Left ventricle myocardium inferior (tissue), 1 donor: ENCODE data around the gene OR10A5. TPM values are rescaled to one million over a fixed set of nuclear protein-coding genes. Genes with fewer than 3 reads are reported as not detected.
"Not testable (repeated sequence)": the region's sequence is repeated elsewhere in the genome, so short reads cannot be mapped to it uniquely, and the experiment has no call there.

Source experiments
- DNase-seq: peaks from one replicate; pipeline ENCODE4 v3.0.0-alpha.2; 2020
- H3K27ac ChIP-seq: fragments of 200-600 bp; replicated peaks from 2 replicates; pipeline ENCODE4 v1.8.0; 2021
- H3K27me3 ChIP-seq: fragments of 200-600 bp; 2 replicates; pipeline ENCODE4 v1.8.0; 2021; ENCODE audit warnings: low read depth
- H3K36me3 ChIP-seq: fragments of 200-600 bp; 2 replicates; pipeline ENCODE4 v1.8.0; 2021
- H3K4me1 ChIP-seq: fragments of 200-600 bp; 2 replicates; pipeline ENCODE4 v1.8.0; 2021
- H3K4me3 ChIP-seq: fragments of 200-600 bp; 2 replicates; pipeline ENCODE4 v1.8.0; 2021; ENCODE audit warnings: mild to moderate bottlenecking, moderate library complexity
- H3K9me3 ChIP-seq: fragments of 200-600 bp; replicated peaks from 2 replicates; pipeline ENCODE4 v1.8.0; 2021
- intact Hi-C: fragments of 100-400 bp; cut with micrococcal nuclease; formaldehyde crosslinking; loops from one replicate; pipeline ENCODE4 v1.11.0; 2022
- total RNA-seq: library from RNA; stranded (reverse); fragmentation: NEBNext Ultra II Directional; extraction: Animal tissue kit (Norgen Biotek cat#: 25700); gene quantifications from one replicate; pipeline ENCODE4 v1.2.1, GENCODE V29; 2021
- TF ChIP-seq, protein P1 (sequence below): fragments of 200-600 bp; IDR thresholded peaks from 2 replicates; pipeline ENCODE4 v1.8.0; 2021; ENCODE audit warnings: antibody characterized with exemption, mild to moderate bottlenecking, borderline replicate concordance
- donor health status: DM: no; HTN: yes; CAD: no; lungs with severe emphysema.

The OR10A5 gene
- total RNA-seq, 1 donor from 2014 or later, result not detected

DNA sequence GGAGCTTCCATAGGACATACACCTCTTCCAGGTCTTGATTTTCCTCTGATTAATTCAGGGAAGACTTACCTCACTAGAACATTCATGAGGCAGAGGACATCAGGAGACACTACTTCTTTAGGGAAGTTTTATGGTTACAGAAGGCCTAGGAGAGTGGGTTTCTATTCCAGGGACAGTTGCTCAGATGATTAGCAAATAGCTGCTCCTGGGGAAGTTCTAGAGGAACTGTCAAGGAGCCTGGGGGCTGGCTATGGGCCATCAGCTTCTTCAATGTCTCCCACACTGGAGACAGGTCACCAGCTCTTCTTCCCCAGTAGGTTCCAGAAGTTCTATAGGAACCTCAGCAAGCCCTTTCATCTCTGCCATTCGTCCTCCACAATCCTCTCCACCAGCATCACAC, 11.5 kb upstream of the OR10A5 start:
- intact Hi-C loops, result no loop called here
- H3K36me3 ChIP-seq, result no peaks in the 10 kb centered on the region
- TF ChIP-seq, protein P1, sequence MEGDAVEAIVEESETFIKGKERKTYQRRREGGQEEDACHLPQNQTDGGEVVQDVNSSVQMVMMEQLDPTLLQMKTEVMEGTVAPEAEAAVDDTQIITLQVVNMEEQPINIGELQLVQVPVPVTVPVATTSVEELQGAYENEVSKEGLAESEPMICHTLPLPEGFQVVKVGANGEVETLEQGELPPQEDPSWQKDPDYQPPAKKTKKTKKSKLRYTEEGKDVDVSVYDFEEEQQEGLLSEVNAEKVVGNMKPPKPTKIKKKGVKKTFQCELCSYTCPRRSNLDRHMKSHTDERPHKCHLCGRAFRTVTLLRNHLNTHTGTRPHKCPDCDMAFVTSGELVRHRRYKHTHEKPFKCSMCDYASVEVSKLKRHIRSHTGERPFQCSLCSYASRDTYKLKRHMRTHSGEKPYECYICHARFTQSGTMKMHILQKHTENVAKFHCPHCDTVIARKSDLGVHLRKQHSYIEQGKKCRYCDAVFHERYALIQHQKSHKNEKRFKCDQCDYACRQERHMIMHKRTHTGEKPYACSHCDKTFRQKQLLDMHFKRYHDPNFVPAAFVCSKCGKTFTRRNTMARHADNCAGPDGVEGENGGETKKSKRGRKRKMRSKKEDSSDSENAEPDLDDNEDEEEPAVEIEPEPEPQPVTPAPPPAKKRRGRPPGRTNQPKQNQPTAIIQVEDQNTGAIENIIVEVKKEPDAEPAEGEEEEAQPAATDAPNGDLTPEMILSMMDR, result no peak

GRCh38 chr11:6841694-6842093, 3.8 kb upstream of the OR10A5 start:
- Histone ChIP-seq H3K4me3 (no peak overlapping the region), H3K27me3 (peaks cover 5% of the 10 kb centered on the region), H3K27ac (no peak overlapping the region), H3K36me3 (no peaks in the 10 kb centered on the region), H3K9me3 (peaks cover 13% of the 10 kb centered on the region), H3K4me1 (no peaks in the 10 kb centered on the region)
- intact Hi-C loops, result no loop called here
- TF ChIP-seq, protein P1, result no peak
- DNase-seq, result no peak

More for the DNA sequence above, 11.5 kb upstream of the OR10A5 start:
- no peak overlapping the region for H3K4me3 ChIP-seq
- no peaks in the 10 kb centered on the region for H3K27me3 ChIP-seq
- H3K4me1 ChIP-seq, result no peaks in the 10 kb centered on the region
- H3K27ac ChIP-seq, result no peak overlapping the region
- DNase-seq, result no peak
- H3K9me3 ChIP-seq, result no peaks in the 10 kb centered on the region

GRCh38 chr11:6843670-6844069, 1.8 kb upstream of the OR10A5 start:
- no peak overlapping the region for H3K27ac ChIP-seq
- H3K36me3 ChIP-seq, result no peaks in the 10 kb centered on the region
- no peak overlapping the region for H3K4me3 ChIP-seq
- H3K27me3 ChIP-seq, result peaks cover 5% of the 10 kb centered on the region
- TF ChIP-seq, protein P1, result no peak
- H3K4me1 ChIP-seq, result no peaks in the 10 kb centered on the region
- H3K9me3 ChIP-seq, result peaks cover 13% of the 10 kb centered on the region
- intact Hi-C loops, result no loop called here
- no peak for DNase-seq

DNA sequence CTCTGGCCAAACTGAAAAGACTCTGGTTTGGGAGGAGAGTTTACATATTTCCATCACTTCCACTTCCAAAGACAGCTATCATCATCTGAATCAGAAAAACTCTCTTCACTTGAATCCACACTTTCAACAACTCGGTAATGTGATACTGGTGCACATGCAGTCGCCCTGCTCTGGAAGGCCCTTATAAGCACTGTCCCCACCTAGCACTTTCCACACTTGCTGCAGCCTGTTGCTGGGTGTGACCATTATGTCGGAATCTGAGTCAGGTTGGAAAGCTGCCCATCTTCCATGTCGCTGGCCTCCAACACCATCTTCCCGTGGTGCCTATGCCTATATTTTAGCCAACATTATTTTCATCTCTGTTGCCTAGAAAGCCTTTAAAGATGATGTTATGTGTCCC, 1.1 kb upstream of the OR10A5 start:
- TF ChIP-seq, protein P1, result no peak
- intact Hi-C loops, result no loop called here
- peaks cover 5% of the 10 kb centered on the region for H3K27me3 ChIP-seq

GRCh38 chr11:6850526-6850925, 5.0 kb downstream of the OR10A5 start:
- H3K27me3 ChIP-seq, result no peaks in the 10 kb centered on the region
- H3K9me3 ChIP-seq, result peaks cover 16% of the 10 kb centered on the region
- H3K4me1 ChIP-seq, result no peaks in the 10 kb centered on the region
- intact Hi-C loops, result no loop called here
- no peak overlapping the region for H3K27ac ChIP-seq
- H3K4me3 ChIP-seq, result no peak overlapping the region
- H3K36me3 ChIP-seq, result no peaks in the 10 kb centered on the region
- no peak for DNase-seq
- TF ChIP-seq, protein P1, result no peak

More for the DNA sequence above, 1.1 kb upstream of the OR10A5 start:
- no peak for DNase-seq
- Histone ChIP-seq H3K27ac (no peak overlapping the region), H3K36me3 (no peaks in the 10 kb centered on the region), H3K4me3 (no peak overlapping the region), H3K4me1 (no peaks in the 10 kb centered on the region), H3K9me3 (peaks cover 13% of the 10 kb centered on the region)

DNA sequence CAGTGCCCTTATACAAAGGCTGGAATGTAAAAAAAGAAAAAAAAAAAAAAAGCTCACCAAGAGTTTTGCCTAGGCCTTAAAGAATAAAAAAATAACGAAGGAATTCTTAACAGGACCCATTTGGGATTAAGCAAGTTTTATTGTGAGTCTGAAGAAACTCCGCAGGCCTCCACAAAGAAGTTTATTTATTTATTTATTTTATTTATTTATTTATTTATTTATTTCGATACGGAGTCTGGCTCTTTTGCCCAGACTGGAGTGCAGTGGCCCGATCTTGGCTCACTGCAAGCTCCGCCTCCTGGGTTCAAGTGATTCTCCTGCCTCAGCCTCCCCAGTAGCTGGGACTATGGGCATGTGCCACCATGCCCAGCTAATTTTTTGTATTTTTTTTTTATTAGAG, 9.3 kb downstream of the OR10A5 start:
- H3K27me3 ChIP-seq, H3K4me1 ChIP-seq, H3K27ac ChIP-seq, DNase-seq, intact Hi-C loops, H3K36me3 ChIP-seq, H3K4me3 ChIP-seq: not testable (repeated sequence)
- H3K9me3 ChIP-seq, result peaks cover 18% of the 10 kb centered on the region
